Fibroblast of lung (primary cell): ENCODE measurements around the gene DOCK4.

ENCODE experiments used
- CTCF ChIP-seq, 2 donors: IDR thresholded peaks in 1 of 2; conservative IDR thresholded peaks in 1 of 2; 1 replicate in 1 of 2; 2 replicates in 1 of 2; pipeline ENCODE4 v1.5.1; 2011 to 2012; ENCODE audit warnings: low read length in 2 of 2, control low read depth in 1 of 2, inconsistent platforms in 1 of 2, low read depth in 1 of 2, mild to moderate bottlenecking in 1 of 2
- EZH2 ChIP-seq: IDR thresholded peaks from 2 replicates; pipeline ENCODE4 v1.5.1; 2012; ENCODE audit warnings: low read length, control low read depth, mild to moderate bottlenecking; ENCODE audit errors: missing control alignments

- no peak for TF ChIP-seq CTCF (conservative IDR thresholded peaks at IDR 0.05 in 1 of 2, IDR thresholded peaks at IDR 0.05 in 1 of 2; ENCODE audit: low read depth in 1 of 2, low read length in 2 of 2)
- TF ChIP-seq EZH2: no peak
These were observed 14.8 kb upstream of the DOCK4 start for GRCh38 chr7:112220877-112221434.
